Right lobe of liver (tissue), 6 donors: ENCODE results near the gene HSPA6. TPM values are rescaled to one million over a fixed set of nuclear protein-coding genes. Genes with fewer than 3 reads are reported as not detected.
A peak's percentile ranks its signal among the peaks of the same experiment; 100 is the strongest.
"Not testable (repeated sequence)": the region's sequence is repeated elsewhere in the genome, so short reads cannot be mapped to it uniquely, and the experiment has no call there.

Experiments used
- ATAC-seq, 4 donors: fragments of 200-7000 bp; cut with Tn5 transposase; one replicate each; pipeline ENCODE4 v1.9.1; 2020; ENCODE audit warnings: mild to moderate bottlenecking in 4 of 4, moderate library complexity in 4 of 4
- DNase-seq, 3 donors: peaks; one replicate each; pipeline ENCODE4 v3.0.0-alpha.2; 2020
- H3K27ac ChIP-seq, 3 donors: fragments of 200-600 bp; one replicate each; pipeline ENCODE4 v1.8.0; 2022
- H3K27me3 ChIP-seq, 2 donors: fragments of 200-600 bp; one replicate each; pipeline ENCODE4 v1.8.0; 2022
- H3K36me3 ChIP-seq, 4 donors: fragments of 200-600 bp; sonication (generic) in 1 of 4; one replicate each; pipeline versions ENCODE4 v1.5.1 to v1.8.0; 2017 to 2022; ENCODE audit warnings: control low read depth in 1 of 4
- H3K4me1 ChIP-seq, 4 donors: fragments of 200-600 bp; sonication (generic) in 1 of 4; one replicate each; pipeline versions ENCODE4 v1.5.1 to v1.8.0; 2017 to 2022; ENCODE audit warnings: control low read depth in 1 of 4
- H3K4me3 ChIP-seq, 3 donors: fragments of 200-600 bp; one replicate each; pipeline ENCODE4 v1.8.0; 2022
- H3K9me3 ChIP-seq, 4 donors: fragments of 200-600 bp; sonication (generic) in 1 of 4; one replicate each; pipeline versions ENCODE4 v1.5.1 to v1.8.0; 2017 to 2022; ENCODE audit warnings: control low read depth in 1 of 4
- POLR2A ChIP-seq: fragments of 450-650 bp; IDR thresholded peaks from one replicate; pipeline ENCODE4 v1.6.1; 2017; ENCODE audit warnings: antibody characterized with exemption, mild to moderate bottlenecking
- WGBS: methylation state at CpG from one replicate; pipeline ENCODE4 v1.1.6; 2018; ENCODE audit warnings: low coverage, low lambda C conversion rate; ENCODE audit not compliant: insufficient coverage; ENCODE audit errors: missing lambda C conversion rate; 5-methylcytosine and 5-hydroxymethylcytosine counted together
- intact Hi-C, 2 donors: fragments of 100-400 bp; cut with DNase I; formaldehyde crosslinking; loops; one replicate each; pipeline versions ENCODE4 v1.11.2 to v1.14.1; 2022
- long read RNA-seq: library from polyadenylated mRNA; unstranded; transcript quantifications from one replicate; pipeline ENCODE4 v2.0.0, GENCODE V29; 2019
- total RNA-seq, 6 experiments: library from RNA; depleted of rRNA in 2 of 6; stranded (reverse); fragments of >200 nt in 2 of 6; fragmentation: NEBNext Ultra II Directional in 3 of 6; extraction: Animal tissue kit (Norgen Biotek cat#: 25700) in 3 of 6; gene quantifications; one replicate each; pipeline versions ENCODE4 v1.1.0 to v1.2.4, GENCODE V29; 2016 to 2023
- TF ChIP-seq, protein P1 (sequence below), 4 donors: fragments of 200-600 bp in 3 of 4; fragments of 450-650 bp in 1 of 4; IDR thresholded peaks; one replicate each; pipeline versions ENCODE4 v1.5.1 to v1.8.0; 2016 to 2022; ENCODE audit warnings: antibody characterized with exemption in 4 of 4, mild to moderate bottlenecking in 2 of 4
- donor health status: DM: no; HTN: yes; CAD: no.
- donor health status: DM: no; HTN: no; CAD: no.
- donor health status: DM: no; HTN: no; CAD: no.
- donor health status: DM: no; HTN: yes; CAD: no.
- donor health status: DM: no; HTN: yes; CAD: no.

The HSPA6 gene
- total RNA-seq: 1 to 10 TPM in 4 of 6 experiments, under 1 TPM in 2; 0.59 to 3.1 (median 1.6) TPM
- long read RNA-seq: 0 reads

DNA sequence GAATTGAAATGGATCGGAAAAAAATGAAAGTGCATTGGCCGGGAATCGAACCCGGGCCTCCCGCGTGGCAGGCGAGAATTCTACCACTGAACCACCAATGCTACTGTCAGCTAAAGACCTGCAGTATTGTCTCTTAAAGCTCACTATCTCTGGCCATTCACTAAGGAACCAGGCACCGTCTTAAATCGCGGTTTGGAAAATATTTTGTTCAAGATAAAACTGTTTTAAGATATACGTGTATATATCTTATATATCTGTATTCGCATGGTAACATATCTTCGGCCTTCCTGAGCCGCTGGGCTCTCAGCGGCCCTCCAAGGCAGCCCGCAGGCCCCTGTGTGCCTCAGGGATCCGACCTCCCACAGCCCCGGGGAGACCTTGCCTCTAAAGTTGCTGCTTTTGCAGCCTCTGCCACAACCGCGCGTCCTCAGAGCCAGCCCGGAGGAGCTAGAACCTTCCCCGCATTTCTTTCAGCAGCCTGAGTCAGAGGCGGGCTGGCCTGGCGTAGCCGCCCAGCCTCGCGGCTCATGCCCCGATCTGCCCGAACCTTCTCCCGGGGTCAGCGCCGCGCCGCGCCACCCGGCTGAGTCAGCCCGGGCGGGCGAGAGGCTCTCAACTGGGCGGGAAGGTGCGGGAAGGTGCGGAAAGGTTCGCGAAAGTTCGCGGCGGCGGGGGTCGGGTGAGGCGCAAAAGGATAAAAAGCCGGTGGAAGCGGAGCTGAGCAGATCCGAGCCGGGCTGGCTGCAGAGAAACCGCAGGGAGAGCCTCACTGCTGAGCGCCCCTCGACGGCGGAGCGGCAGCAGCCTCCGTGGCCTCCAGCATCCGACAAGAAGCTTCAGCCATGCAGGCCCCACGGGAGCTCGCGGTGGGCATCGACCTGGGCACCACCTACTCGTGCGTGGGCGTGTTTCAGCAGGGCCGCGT lies at the start of gene HSPA6:
Gene HSPA6 (plus strand): TSS at position 724 of the 925 bp plus-strand sequence. CDS start 119 bp downstream, at position 843.
- H3K27me3 ChIP-seq, H3K36me3 ChIP-seq, intact Hi-C loops, H3K9me3 ChIP-seq, H3K4me1 ChIP-seq: not testable (repeated sequence)
- peak within 1 kb of the TSS; percentile 82 to 89 (median 86) for H3K27ac ChIP-seq
- ATAC-seq (peak; percentile 84 to 85 (median 85)), DNase-seq (peak; percentile 69 to 79 (median 73))
- 0% methylated on average over 25 of the region's 72 CpGs for WGBS
- peak within 1 kb of the TSS; percentile 60 to 69 (median 63) for H3K4me3 ChIP-seq

DNA sequence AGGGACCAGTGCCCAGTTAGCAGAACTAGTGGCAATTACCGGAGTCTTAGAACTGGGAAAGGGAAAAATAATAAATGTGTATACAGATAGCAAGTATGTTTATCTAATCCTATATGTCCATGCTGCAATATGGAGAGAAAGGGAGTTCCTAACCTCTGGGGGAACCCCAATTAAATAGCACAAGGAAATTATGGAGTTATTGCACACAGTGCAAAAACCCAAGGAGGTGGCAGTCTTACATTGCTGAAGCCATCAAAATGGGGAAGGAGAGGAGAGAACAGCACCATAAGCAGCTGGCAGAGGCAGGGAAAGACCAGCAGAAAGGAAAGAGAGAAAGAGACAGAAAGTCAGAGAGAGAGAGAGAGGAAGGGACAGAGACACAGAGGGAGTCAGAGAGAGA lies 46.6 kb upstream of the HSPA6 start:
- DNase-seq, H3K4me1 ChIP-seq, ATAC-seq, H3K27ac ChIP-seq, intact Hi-C loops, H3K4me3 ChIP-seq, H3K27me3 ChIP-seq, H3K36me3 ChIP-seq, H3K9me3 ChIP-seq: not testable (repeated sequence)
- WGBS: 83% methylated on average over 1 of the region's 1 CpG

DNA sequence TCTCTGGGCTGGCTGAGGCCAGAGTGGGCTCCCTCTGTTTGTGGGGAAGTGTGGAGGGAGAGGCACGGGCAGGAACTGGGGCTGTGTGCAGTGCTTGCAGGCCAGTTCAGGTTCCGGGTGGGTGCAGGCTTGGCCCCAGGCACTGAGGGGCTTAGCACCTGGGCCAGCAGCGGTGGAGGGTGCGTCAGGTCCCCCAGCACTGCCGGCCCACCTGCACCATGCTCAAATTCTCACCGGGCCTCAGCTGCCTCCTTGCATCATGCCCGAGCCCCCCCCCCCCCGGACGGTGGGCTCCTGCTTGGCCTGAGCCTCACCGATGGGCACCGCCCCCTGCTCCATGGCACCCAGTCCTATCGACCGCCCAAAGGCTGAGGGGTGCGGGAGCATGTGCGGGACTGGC lies 45.4 kb upstream of the HSPA6 start:
- intact Hi-C loops: no loop called here

DNA sequence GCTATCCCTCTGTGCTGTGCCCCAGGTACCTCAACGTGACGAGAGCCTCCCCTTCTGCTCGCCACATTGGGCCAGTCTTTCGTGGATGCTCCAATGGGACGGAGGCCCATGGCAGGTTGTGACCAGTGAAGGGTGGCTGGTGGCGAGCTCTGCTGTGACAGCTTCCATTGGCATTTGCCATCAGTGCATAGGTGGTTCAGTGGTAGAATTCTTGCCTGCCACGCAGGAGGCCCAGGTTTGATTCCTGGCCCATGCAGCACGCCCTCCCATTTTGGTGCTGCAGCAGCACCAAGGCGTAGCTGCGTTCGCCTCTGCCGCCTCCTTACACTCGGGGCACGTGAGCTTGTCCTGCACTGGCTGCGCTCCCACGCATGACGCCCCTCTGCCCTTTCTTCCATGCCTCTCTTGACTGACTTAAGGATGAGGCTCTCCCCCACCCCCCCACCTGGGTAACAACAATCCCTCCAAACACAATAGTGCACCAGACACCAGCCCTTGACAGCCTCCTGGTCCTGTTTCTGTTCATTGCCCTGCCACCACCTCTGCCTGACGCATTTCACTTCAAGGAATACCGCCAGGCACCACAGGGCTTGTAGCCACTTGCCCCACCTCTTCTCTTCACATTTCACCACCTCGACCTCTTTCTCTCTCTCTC lies 43.8 kb upstream of the HSPA6 start:
- intact Hi-C loops: loop anchor here in 1 of 2 donors (10.0 kb wide), 1 partner anchor 264 kb away; the partner anchor contains the start of gene DUSP12
- WGBS: 49% methylated on average over 8 of the region's 20 CpGs
- no peaks in the 10 kb centered on the region for H3K27me3 ChIP-seq

More for the DNA sequence above, 45.4 kb upstream of the HSPA6 start:
- no peak for ATAC-seq
- no peaks in the 10 kb centered on the region for H3K27me3 ChIP-seq
- H3K36me3 ChIP-seq: no peaks in the 10 kb centered on the region
- H3K9me3 ChIP-seq: no peaks in the 10 kb centered on the region
- H3K4me3 ChIP-seq: no peak overlapping the region
- H3K4me1 ChIP-seq: no peaks in the 10 kb centered on the region
- no CpG with 5 or more reads among the region's 15 CpGs for WGBS
- TF ChIP-seq POLR2A: no peak
- TF ChIP-seq, protein P1, sequence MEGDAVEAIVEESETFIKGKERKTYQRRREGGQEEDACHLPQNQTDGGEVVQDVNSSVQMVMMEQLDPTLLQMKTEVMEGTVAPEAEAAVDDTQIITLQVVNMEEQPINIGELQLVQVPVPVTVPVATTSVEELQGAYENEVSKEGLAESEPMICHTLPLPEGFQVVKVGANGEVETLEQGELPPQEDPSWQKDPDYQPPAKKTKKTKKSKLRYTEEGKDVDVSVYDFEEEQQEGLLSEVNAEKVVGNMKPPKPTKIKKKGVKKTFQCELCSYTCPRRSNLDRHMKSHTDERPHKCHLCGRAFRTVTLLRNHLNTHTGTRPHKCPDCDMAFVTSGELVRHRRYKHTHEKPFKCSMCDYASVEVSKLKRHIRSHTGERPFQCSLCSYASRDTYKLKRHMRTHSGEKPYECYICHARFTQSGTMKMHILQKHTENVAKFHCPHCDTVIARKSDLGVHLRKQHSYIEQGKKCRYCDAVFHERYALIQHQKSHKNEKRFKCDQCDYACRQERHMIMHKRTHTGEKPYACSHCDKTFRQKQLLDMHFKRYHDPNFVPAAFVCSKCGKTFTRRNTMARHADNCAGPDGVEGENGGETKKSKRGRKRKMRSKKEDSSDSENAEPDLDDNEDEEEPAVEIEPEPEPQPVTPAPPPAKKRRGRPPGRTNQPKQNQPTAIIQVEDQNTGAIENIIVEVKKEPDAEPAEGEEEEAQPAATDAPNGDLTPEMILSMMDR (IDR thresholded peaks at IDR 0.05): no peak
- no peak for DNase-seq
- no peak overlapping the region for H3K27ac ChIP-seq

DNA sequence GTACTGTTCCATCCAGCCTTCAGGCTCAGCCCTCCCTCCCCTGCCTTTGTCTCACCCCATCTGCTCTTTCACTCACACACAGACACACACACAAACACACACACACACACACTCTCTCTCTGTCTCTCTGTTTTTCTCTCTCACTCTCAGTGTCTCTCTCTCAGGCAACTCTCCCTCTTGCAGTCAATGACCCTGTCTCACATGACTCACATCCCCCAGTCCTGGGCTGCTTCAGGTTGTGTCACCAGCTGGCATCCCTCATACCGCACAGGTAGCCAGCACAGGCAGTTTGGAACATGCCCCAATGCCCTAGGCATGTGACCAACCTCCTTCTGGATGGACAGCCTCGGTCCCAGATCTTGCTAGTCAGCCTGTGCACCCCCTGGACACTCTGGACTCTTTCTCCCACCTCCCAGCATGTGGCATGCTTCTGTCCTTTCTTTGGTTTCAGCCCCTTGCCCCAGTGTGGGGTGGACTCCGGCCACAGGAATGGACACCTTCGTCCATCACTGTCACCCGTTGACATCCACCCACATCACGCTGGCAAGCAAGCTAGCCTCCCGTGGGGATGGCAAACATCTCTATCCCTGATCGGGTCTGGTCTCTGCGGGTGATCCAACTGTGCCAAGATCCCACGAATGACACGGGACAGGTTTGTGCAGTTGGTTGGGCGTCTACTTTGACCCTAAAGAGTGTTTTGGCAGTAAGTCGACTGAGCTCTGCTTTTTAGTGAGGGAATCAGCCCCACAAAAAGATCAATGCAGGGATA lies 42.5 kb upstream of the HSPA6 start:
- DNase-seq (no peak), ATAC-seq (peak in 1 of 4 donors; percentile 72)
- Histone ChIP-seq H3K4me3 (no peak overlapping the region), H3K4me1 (no peaks in the 10 kb centered on the region), H3K27me3 (no peaks in the 10 kb centered on the region), H3K9me3 (no peaks in the 10 kb centered on the region), H3K36me3 (no peaks in the 10 kb centered on the region), H3K27ac (no peak overlapping the region)
- whole genome bisulfite sequencing: 64% methylated on average over 8 of the region's 13 CpGs
- no peak for TF ChIP-seq POLR2A
- TF ChIP-seq, protein P1 (IDR thresholded peaks at IDR 0.05): no peak
- intact Hi-C loops: loop anchor here in 1 of 2 donors (10.0 kb wide), 1 partner anchor 263 kb away; the partner anchor contains the start of gene DUSP12

More for the DNA sequence above, 43.8 kb upstream of the HSPA6 start:
- Histone ChIP-seq H3K27ac (no peak overlapping the region), H3K4me1 (no peaks in the 10 kb centered on the region), H3K9me3 (no peaks in the 10 kb centered on the region), H3K36me3 (no peaks in the 10 kb centered on the region), H3K4me3 (no peak overlapping the region)
- ATAC-seq (no peak), DNase-seq (no peak)
- TF ChIP-seq, protein P1 (IDR thresholded peaks at IDR 0.05): no peak
- no peak for TF ChIP-seq POLR2A
